ENCODE data around the gene IMMP2L. TPM values are rescaled to one million over a fixed set of nuclear protein-coding genes. Genes with fewer than 3 reads are reported as not detected.
A peak's percentile ranks its signal among the peaks of the same experiment; 100 is the strongest.

IMMP2L gene
- total and polyA plus RNA-seq, 2 of the 13 experiments (the other 11 are each of a cell fraction or from before 2014, with no cell fraction given) = 7.8 to 16.9 TPM

DNA sequence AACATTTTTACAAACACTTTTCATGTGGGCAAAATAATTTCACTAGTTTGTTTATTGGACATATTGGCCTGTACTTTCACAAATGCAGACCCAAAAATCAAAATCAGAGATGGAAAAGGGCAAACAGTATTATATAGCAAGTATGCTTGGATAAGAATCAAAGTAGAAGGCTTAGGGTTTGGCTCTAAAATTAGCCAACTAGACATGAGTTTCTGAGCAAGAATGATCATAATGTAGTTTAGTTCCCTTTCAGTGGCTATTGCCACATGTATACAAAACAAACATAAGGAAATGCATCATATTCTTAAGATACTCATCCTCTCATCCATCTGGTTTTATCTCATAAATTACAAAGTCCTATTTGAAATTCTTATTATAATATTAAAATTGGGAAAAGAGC, 132.5 kb downstream of the IMMP2L start:
- POLR2A ChIA-PET = no interaction called here
- in situ Hi-C loops (cut with HindIII; ENCODE audit: extremely low pct_ligation_motif_present, low pct_unique_long_range_greater_than_20kb) = no loop called here
- H3K9ac ChIP-seq (ENCODE audit: insufficient read depth, low read depth, low read length) = no peak overlapping the region
- ATAC-seq (no peak), DNase-seq (ENCODE audit: low spot score) (no peak), FAIRE-seq (no peak)
- no peak for TF ChIP-seq SP2 (CRISPR knock-in tag; IDR thresholded peaks at IDR 0.05)
- H3K4me1 ChIP-seq (ENCODE audit: insufficient read depth, low read length) = 0 out of 2 replicates have a peak, but pooled peaks cover 5% of the 10 kb centered on the region
- no peaks in the 10 kb centered on the region for H3K27me3 ChIP-seq (ENCODE audit: control insufficient read depth in 1 of 2, insufficient read depth in 2 of 2, low read length in 2 of 2)
- BruUV-seq (replicated peaks) = no TSS peak
- H4K20me1 ChIP-seq (ENCODE audit: insufficient read depth, low read length) = no peaks in the 10 kb centered on the region
- H3K4me2 ChIP-seq (ENCODE audit: low read depth, low read length) = no peak overlapping the region
- H3K79me2 ChIP-seq (ENCODE audit: insufficient read depth, low read length) = no peaks in the 10 kb centered on the region
- CTCF ChIA-PET (ENCODE audit: low intra/inter-chr PET ratio, low total read pairs) = no interaction called here
- no peak overlapping the region for H3K27ac ChIP-seq (ENCODE audit: extremely low read length, insufficient read depth, low read length)
- no peaks in the 10 kb centered on the region for H3K36me3 ChIP-seq (replicated peaks in 1 of 2; ENCODE audit: control insufficient read depth in 1 of 2, insufficient read depth in 2 of 2, low read length in 2 of 2)
- H2AFZ ChIP-seq (ENCODE audit: low read length) = no peak overlapping the region
- H3K9me3 ChIP-seq (ENCODE audit: low read length) = peaks cover 5% of the 10 kb centered on the region; the same call in 1 of the 2 replicates
- H3K4me3 ChIP-seq (replicated peaks in 1 of 3; ENCODE audit: insufficient read depth in 1 of 3, low read depth in 2 of 3, low read length in 3 of 3) = no peak overlapping the region
- intact Hi-C loops (cut with micrococcal nuclease; ENCODE audit: unreplicated experiment) = no loop called here

DNA sequence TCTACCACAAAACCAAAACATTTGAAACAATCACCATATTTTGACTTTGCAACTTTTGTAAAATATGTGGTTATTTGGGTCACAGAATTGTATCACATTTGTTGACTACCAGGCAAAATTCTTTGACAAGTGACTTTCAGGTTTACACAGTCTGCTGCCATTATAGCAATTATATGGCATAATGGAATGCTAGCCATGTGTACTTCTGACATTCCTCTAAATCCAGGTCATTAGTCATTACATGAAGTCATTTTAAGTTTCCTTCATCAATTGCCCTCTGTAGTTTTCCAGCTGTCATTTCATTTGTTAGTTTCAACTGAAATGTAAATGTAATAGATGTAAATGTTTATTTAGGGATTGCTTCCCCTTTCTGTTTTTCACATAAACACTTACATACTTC, 137.5 kb downstream of the IMMP2L start:
- ChIA-PET POLR2A (no interaction called here), CTCF (ENCODE audit: low intra/inter-chr PET ratio, low total read pairs) (no interaction called here)
- Histone ChIP-seq H3K4me3 (replicated peaks in 1 of 3; ENCODE audit: insufficient read depth in 1 of 3, low read depth in 2 of 3, low read length in 3 of 3) (no peak overlapping the region), H3K79me2 (ENCODE audit: insufficient read depth, low read length) (no peaks in the 10 kb centered on the region), H3K27me3 (ENCODE audit: control insufficient read depth in 1 of 2, insufficient read depth in 2 of 2, low read length in 2 of 2) (no peaks in the 10 kb centered on the region; a peak in 1 of 5 replicates), H3K4me1 (ENCODE audit: insufficient read depth, low read length) (0 out of 2 replicates have a peak, but pooled peaks cover 7% of the 10 kb centered on the region), H3K4me2 (ENCODE audit: low read depth, low read length) (no peak overlapping the region), H2AFZ (ENCODE audit: low read length) (no peak overlapping the region), H4K20me1 (ENCODE audit: insufficient read depth, low read length) (no peaks in the 10 kb centered on the region), H3K36me3 (replicated peaks in 1 of 2; ENCODE audit: control insufficient read depth in 1 of 2, insufficient read depth in 2 of 2, low read length in 2 of 2) (no peaks in the 10 kb centered on the region), H3K9me3 (ENCODE audit: low read length) (no peaks in the 10 kb centered on the region), H3K27ac (ENCODE audit: extremely low read length, insufficient read depth, low read length) (no peak overlapping the region), H3K9ac (ENCODE audit: insufficient read depth, low read depth, low read length) (no peak overlapping the region)
- no TSS peak for BruUV-seq (replicated peaks)
- no peak for FAIRE-seq
- DNase-seq (ENCODE audit: low spot score) = peak; percentile 54
- in situ Hi-C loops (cut with HindIII; ENCODE audit: extremely low pct_ligation_motif_present, low pct_unique_long_range_greater_than_20kb) = no loop called here
- ATAC-seq = peak; percentile 58; the same call in 1 of the 3 replicates
- intact Hi-C loops (cut with micrococcal nuclease; ENCODE audit: unreplicated experiment) = no loop called here
- TF ChIP-seq ZNF121 (CRISPR knock-in tag; IDR thresholded peaks at IDR 0.05) (no peak), EP300 (IDR thresholded peaks at IDR 0.05; ENCODE audit: low read depth in 2 of 2, low read length in 2 of 2) (peak in 1 of 2 experiments; percentile 25; a peak in 1 of 4 replicates), EP300 (CRISPR knock-in tag; IDR thresholded peaks at IDR 0.05; ENCODE audit: borderline replicate concordance) (no peak), MEIS1 (CRISPR knock-in tag; IDR thresholded peaks at IDR 0.05; ENCODE audit: borderline replicate concordance) (no peak), KMT2B (CRISPR knock-in tag; IDR thresholded peaks at IDR 0.05) (no peak), TEAD3 (CRISPR knock-in tag; optimal IDR thresholded peaks at IDR 0.05; ENCODE audit: borderline replicate concordance) (peak; percentile 23), HNRNPK (IDR thresholded peaks at IDR 0.05; ENCODE audit: low read depth, low read length, poor library complexity, severe bottlenecking) (no peak), ZNF772 (CRISPR knock-in tag; IDR thresholded peaks at IDR 0.05) (no peak), SAP130 (CRISPR knock-in tag; IDR thresholded peaks at IDR 0.05; ENCODE audit: low read depth) (0 out of 2 replicates have a peak, but pooled peaks have one; percentile 18), KMT2A (CRISPR knock-in tag; IDR thresholded peaks at IDR 0.05) (no peak), CHD4 (IDR thresholded peaks at IDR 0.05; ENCODE audit: borderline replicate concordance, low read length) (no peak), EHMT2 (IDR thresholded peaks at IDR 0.05; ENCODE audit: borderline replicate concordance, low read depth, low read length) (no peak)
- TF ChIP-seq, protein P1, sequence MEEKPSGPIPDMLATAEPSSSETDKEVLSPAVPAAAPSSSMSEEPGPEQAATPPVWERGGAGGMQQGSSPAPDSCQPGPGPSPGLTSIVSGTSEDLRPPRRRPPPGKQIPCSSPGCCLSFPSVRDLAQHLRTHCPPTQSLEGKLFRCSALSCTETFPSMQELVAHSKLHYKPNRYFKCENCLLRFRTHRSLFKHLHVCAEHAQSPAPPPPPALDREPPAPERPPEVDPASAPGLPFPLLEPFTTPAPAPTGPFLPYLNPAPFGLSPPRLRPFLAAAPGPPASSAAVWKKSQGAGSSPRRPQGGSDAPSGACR (CRISPR knock-in tag; IDR thresholded peaks at IDR 0.05) = no peak
- TF ChIP-seq, protein P2, sequence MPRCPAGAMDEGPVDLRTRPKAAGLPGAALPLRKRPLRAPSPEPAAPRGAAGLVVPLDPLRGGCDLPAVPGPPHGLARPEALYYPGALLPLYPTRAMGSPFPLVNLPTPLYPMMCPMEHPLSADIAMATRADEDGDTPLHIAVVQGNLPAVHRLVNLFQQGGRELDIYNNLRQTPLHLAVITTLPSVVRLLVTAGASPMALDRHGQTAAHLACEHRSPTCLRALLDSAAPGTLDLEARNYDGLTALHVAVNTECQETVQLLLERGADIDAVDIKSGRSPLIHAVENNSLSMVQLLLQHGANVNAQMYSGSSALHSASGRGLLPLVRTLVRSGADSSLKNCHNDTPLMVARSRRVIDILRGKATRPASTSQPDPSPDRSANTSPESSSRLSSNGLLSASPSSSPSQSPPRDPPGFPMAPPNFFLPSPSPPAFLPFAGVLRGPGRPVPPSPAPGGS (CRISPR knock-in tag; IDR thresholded peaks at IDR 0.05) = no peak
- TF ChIP-seq, protein P3, sequence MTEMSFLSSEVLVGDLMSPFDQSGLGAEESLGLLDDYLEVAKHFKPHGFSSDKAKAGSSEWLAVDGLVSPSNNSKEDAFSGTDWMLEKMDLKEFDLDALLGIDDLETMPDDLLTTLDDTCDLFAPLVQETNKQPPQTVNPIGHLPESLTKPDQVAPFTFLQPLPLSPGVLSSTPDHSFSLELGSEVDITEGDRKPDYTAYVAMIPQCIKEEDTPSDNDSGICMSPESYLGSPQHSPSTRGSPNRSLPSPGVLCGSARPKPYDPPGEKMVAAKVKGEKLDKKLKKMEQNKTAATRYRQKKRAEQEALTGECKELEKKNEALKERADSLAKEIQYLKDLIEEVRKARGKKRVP (CRISPR knock-in tag; IDR thresholded peaks at IDR 0.05) = no peak
- TF ChIP-seq, protein P4, sequence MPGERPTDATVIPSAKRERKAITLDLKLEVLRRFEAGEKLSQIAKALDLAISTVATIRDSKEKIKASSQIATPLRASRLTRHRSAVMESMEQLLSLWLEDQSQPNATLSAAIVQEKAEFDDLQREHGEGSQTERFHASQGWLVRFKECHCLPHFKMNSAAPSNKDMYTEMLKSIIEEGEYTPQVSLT (CRISPR knock-in tag; IDR thresholded peaks at IDR 0.05; ENCODE audit: borderline replicate concordance, low read depth) = no peak

Data from HepG2 (cell line).